ENCODE measurements around the gene SCN2B. TPM values are rescaled to one million over a fixed set of nuclear protein-coding genes. Genes with fewer than 3 reads are reported as not detected.

SCN2B gene
- polyA plus RNA-seq, 1 of the 3 experiments (the other 2 are of a cell fraction) = 0.05 TPM

- TF ChIP-seq EP300 (IDR thresholded peaks at IDR 0.05; ENCODE audit: borderline replicate concordance in 1 of 2, low read depth in 1 of 2, low read length in 1 of 2) (no peak), NFIC (IDR thresholded peaks at IDR 0.05; ENCODE audit: borderline replicate concordance) (no peak)
These were observed 26.4 kb upstream of the SCN2B start (continued) for GRCh38 chr11:118202599-118203422.

- 5% methylated on average over 2 of the region's 2 CpGs for WGBS (ENCODE audit: low lambda C conversion rate)
- no peak overlapping the region for H3K4me3 ChIP-seq (ENCODE audit: low read depth in 2 of 2, low read length in 1 of 2)
- ChIA-PET POLR2A (no interaction called here), CTCF (interaction anchor here (1.2 kb wide), 1 partner anchor 151 kb away, joined by 5 read pairs; no protein-coding TSS in a partner anchor)
- no peaks in the 10 kb centered on the region for H3K9me3 ChIP-seq
- H3K27ac ChIP-seq (ENCODE audit: low read depth in 2 of 2, low read length in 1 of 2) = no peak overlapping the region
- H3K9me2 ChIP-seq = no peaks in the 10 kb centered on the region
- no peak overlapping the region for H3K4me2 ChIP-seq
- no peak for DNase-seq
- no peak overlapping the region for H3K9ac ChIP-seq
- no peaks in the 10 kb centered on the region for H3K79me2 ChIP-seq (ENCODE audit: insufficient read depth)
- TF ChIP-seq MXI1 (IDR thresholded peaks at IDR 0.05; ENCODE audit: low read depth, low read length) = no peak
- TF ChIP-seq TEAD4 (IDR thresholded peaks at IDR 0.05; ENCODE audit: borderline replicate concordance, insufficient read depth) = no peak
- TF ChIP-seq JUND (IDR thresholded peaks at IDR 0.05) = no peak
- no peak for TF ChIP-seq FOSL2 (IDR thresholded peaks at IDR 0.05; ENCODE audit: borderline replicate concordance, low read depth)
- no peak for TF ChIP-seq RAD21 (IDR thresholded peaks at IDR 0.05; ENCODE audit: low read length)
- no peak for TF ChIP-seq MEF2A (IDR thresholded peaks at IDR 0.05; ENCODE audit: borderline replicate concordance, low read depth)
- H3F3A ChIP-seq (replicated peaks; ENCODE audit: insufficient read depth) = no peaks in the 10 kb centered on the region
- no peaks in the 10 kb centered on the region for H4K20me1 ChIP-seq (ENCODE audit: insufficient read depth)
- no peak overlapping the region for H2AFZ ChIP-seq (ENCODE audit: low read depth)
- H3K27me3 ChIP-seq (ENCODE audit: insufficient read depth) = peaks cover 36% of the 10 kb centered on the region; the same call in 1 of the 2 replicates
- no peaks in the 10 kb centered on the region for H3K36me3 ChIP-seq (replicated peaks in 1 of 2; ENCODE audit: control insufficient read depth in 1 of 2, insufficient read depth in 2 of 2, low read length in 1 of 2)
- H3K4me1 ChIP-seq (ENCODE audit: control insufficient read depth in 1 of 2, insufficient read depth in 2 of 2, low read depth in 1 of 2, low read length in 1 of 2) = peaks cover 0 to 2% of the 10 kb centered on the region in 2 experiments; a peak in 1 of 4 replicates
These were observed 25.5 kb upstream of the SCN2B start for GRCh38 chr11:118201966-118202365.

- ChIA-PET POLR2A (no interaction called here), CTCF (no interaction called here)
- no peak overlapping the region for H3K4me2 ChIP-seq
- H3K79me2 ChIP-seq (ENCODE audit: insufficient read depth) = no peaks in the 10 kb centered on the region
- no peak for DNase-seq
- no peaks in the 10 kb centered on the region for H3K9me3 ChIP-seq
- WGBS (ENCODE audit: low lambda C conversion rate) = 29% methylated on average over 9 of the region's 9 CpGs
- no peaks in the 10 kb centered on the region for H4K20me1 ChIP-seq (ENCODE audit: insufficient read depth)
- H3K4me3 ChIP-seq (ENCODE audit: low read depth in 2 of 2, low read length in 1 of 2) = no peak overlapping the region
- H3K27ac ChIP-seq (ENCODE audit: low read depth in 2 of 2, low read length in 1 of 2) = no peak overlapping the region
- no peaks in the 10 kb centered on the region for H3K36me3 ChIP-seq (replicated peaks in 1 of 2; ENCODE audit: control insufficient read depth in 1 of 2, insufficient read depth in 2 of 2, low read length in 1 of 2)
- no peaks in the 10 kb centered on the region for H3K9me2 ChIP-seq
- H3F3A ChIP-seq (replicated peaks; ENCODE audit: insufficient read depth) = no peaks in the 10 kb centered on the region
- peaks cover 0 to 2% of the 10 kb centered on the region in 2 experiments; a peak in 1 of 4 replicates for H3K4me1 ChIP-seq (ENCODE audit: control insufficient read depth in 1 of 2, insufficient read depth in 2 of 2, low read depth in 1 of 2, low read length in 1 of 2)
- H3K27me3 ChIP-seq (ENCODE audit: insufficient read depth) = peaks cover 37% of the 10 kb centered on the region; the same call in 1 of the 2 replicates
- H3K9ac ChIP-seq = no peak overlapping the region
- H2AFZ ChIP-seq (ENCODE audit: low read depth) = no peak overlapping the region
- TF ChIP-seq, protein P1, sequence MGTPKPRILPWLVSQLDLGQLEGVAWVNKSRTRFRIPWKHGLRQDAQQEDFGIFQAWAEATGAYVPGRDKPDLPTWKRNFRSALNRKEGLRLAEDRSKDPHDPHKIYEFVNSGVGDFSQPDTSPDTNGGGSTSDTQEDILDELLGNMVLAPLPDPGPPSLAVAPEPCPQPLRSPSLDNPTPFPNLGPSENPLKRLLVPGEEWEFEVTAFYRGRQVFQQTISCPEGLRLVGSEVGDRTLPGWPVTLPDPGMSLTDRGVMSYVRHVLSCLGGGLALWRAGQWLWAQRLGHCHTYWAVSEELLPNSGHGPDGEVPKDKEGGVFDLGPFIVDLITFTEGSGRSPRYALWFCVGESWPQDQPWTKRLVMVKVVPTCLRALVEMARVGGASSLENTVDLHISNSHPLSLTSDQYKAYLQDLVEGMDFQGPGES (IDR thresholded peaks at IDR 0.05; ENCODE audit: low read depth, low read length) = no peak
- TF ChIP-seq GATA2 (CRISPR knock-in tag; IDR thresholded peaks at IDR 0.05) = no peak
- TF ChIP-seq JUND (IDR thresholded peaks at IDR 0.05) = no peak
- no peak for TF ChIP-seq POLR2AphosphoS5 (IDR thresholded peaks at IDR 0.05; ENCODE audit: low read depth, low read length)
- no peak for TF ChIP-seq YY1 (IDR thresholded peaks at IDR 0.05; ENCODE audit: low read depth)
- TF ChIP-seq RFX5 (IDR thresholded peaks at IDR 0.05; ENCODE audit: low read length) = no peak
- no peak for TF ChIP-seq MXI1 (IDR thresholded peaks at IDR 0.05; ENCODE audit: low read depth, low read length)
- no peak for TF ChIP-seq NRF1 (IDR thresholded peaks at IDR 0.05; ENCODE audit: low read depth, low read length)
- TF ChIP-seq CHD2 (IDR thresholded peaks at IDR 0.05; ENCODE audit: low read length, partially characterized antibody) = no peak
- no peak for TF ChIP-seq SIN3A (IDR thresholded peaks at IDR 0.05; ENCODE audit: borderline replicate concordance, low read depth, low read length)
- TF ChIP-seq RAD21 (IDR thresholded peaks at IDR 0.05; ENCODE audit: low read length) = no peak
- no peak for TF ChIP-seq TEAD4 (IDR thresholded peaks at IDR 0.05; ENCODE audit: borderline replicate concordance, insufficient read depth)
- TF ChIP-seq EP300 (IDR thresholded peaks at IDR 0.05; ENCODE audit: borderline replicate concordance in 1 of 2, low read depth in 1 of 2, low read length in 1 of 2) = no peak
- TF ChIP-seq FOSL2 (IDR thresholded peaks at IDR 0.05; ENCODE audit: borderline replicate concordance, low read depth) = no peak
- TF ChIP-seq MEF2A (IDR thresholded peaks at IDR 0.05; ENCODE audit: borderline replicate concordance, low read depth) = no peak
- TF ChIP-seq NFIC (IDR thresholded peaks at IDR 0.05; ENCODE audit: borderline replicate concordance) = no peak
- no peak for TF ChIP-seq ZBTB33 (IDR thresholded peaks at IDR 0.05; ENCODE audit: borderline replicate concordance, low read depth)
- no peak for TF ChIP-seq SMC3 (IDR thresholded peaks at IDR 0.05; ENCODE audit: low read depth, low read length)
- TF ChIP-seq FOXJ3 (CRISPR knock-in tag; IDR thresholded peaks at IDR 0.05) = no peak
These were observed 24.7 kb upstream of the SCN2B start for GRCh38 chr11:118200901-118201680.

Data from SK-N-SH (cell line).